Measurements from ENCODE around the gene ZDHHC16.

ZDHHC16 gene

DNA sequence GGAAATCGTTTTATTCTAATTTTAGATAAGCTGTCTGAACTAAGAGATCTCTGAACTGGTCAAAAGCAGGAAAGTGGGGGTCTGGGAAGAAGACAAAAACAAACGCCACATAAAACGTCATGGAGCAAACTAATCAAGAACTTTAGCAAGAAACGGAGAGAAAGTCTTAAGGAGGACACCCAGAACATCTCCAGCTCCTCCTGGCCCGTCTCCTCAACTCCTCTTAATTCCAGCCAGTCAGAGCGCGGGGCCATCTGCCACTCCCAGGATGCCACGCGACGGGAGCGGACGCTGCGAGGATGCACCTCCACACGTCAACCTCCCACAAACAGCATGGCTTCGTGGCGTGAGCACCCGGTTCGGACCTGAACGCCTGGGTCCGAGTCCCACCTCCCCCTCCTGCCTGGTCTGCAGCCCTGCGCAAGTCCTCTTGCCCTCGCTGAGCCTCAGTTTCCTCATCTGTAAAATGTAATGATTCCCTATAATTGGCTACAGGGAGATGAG lies 51.6 kb downstream of the ZDHHC16 start:
- peak overlapping the region; percentile 98 for H3K4me3 ChIP-seq (ENCODE audit: low read depth, low read length)
- peak; percentile 75 for DNase-seq (ENCODE audit: low read depth, low spot score)
- no peak for TF ChIP-seq CTCF (IDR thresholded peaks at IDR 0.05; ENCODE audit: low read depth, low read length)
- in situ Hi-C loops (cut with HindIII; ENCODE audit: low sequenced_read_pairs): no loop called here

- DNase-seq (ENCODE audit: low read depth, low spot score): peak; percentile 99
- peak within 1 kb of the TSS; percentile 98 for H3K4me3 ChIP-seq (ENCODE audit: low read depth, low read length)
- no peak for TF ChIP-seq CTCF (IDR thresholded peaks at IDR 0.05; ENCODE audit: low read depth, low read length)
- in situ Hi-C loops (cut with HindIII; ENCODE audit: low sequenced_read_pairs): no loop called here
These were observed 52.3 kb downstream of the ZDHHC16 start, which contains the start of gene MMS19 for GRCh38 chr10:97498076-97498840. TSS of gene MMS19 (minus strand) at chr10:97498422. CDS start at chr10:97498384, 38 bp downstream.

- DNase-seq (ENCODE audit: low read depth, low spot score): peak; percentile 39
- TF ChIP-seq CTCF (IDR thresholded peaks at IDR 0.05; ENCODE audit: low read depth, low read length): no peak
- in situ Hi-C loops (cut with HindIII; ENCODE audit: low sequenced_read_pairs): no loop called here
These were observed 53.0 kb downstream of the ZDHHC16 start, which contains the start of gene UBTD1 for GRCh38 chr10:97498841-97499560. TSS of gene UBTD1 (plus strand) at chr10:97498924. CDS start at chr10:97499204, 280 bp downstream.

DNA sequence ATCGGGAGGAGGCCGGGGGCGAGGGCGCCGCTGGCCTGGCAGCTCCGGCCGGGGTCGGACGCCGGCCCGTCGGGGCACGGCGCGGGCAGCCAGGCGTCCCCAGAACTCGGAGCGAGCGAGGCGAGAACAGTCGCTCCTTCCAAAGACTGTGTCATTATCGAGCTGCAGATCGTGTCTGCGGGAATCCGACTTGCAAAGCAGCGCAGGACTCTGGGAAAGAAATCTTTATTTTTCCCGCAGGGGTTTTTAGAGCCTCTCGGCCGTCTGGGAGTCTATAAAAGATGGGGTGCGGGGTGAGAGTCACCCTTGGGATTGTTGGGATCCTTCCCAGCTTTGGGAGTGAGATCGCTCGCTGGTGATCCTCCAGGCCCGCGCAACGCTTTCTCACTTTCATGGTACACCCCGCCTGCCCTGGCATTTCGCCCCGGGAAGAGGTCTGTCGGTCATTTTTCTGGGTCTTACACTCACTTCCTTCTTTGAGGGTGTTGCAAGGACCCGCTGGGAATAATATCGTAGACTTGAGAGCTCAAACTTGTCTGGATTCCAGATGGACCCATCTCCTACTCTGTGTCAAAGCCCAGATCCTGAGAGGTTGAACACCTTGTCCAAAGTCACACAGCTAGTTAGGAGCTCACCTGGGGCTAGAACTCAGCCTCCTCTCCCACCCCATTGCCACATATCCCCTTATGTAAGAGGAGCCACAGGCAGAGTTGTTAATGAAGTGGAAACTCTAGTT lies 53.8 kb downstream of the ZDHHC16 start:
- no peak for TF ChIP-seq CTCF (IDR thresholded peaks at IDR 0.05; ENCODE audit: low read depth, low read length)
- peak; percentile 61 for DNase-seq (ENCODE audit: low read depth, low spot score)
- H3K4me3 ChIP-seq (ENCODE audit: low read depth, low read length): peak overlapping the region; percentile 98
- in situ Hi-C loops (cut with HindIII; ENCODE audit: low sequenced_read_pairs): no loop called here

More at GRCh38 chr10:97498841-97499560, 53.0 kb downstream of the ZDHHC16 start, which contains the start of gene UBTD1:
- peak within 1 kb of the TSS; percentile 98 for H3K4me3 ChIP-seq (ENCODE audit: low read depth, low read length)

DNA sequence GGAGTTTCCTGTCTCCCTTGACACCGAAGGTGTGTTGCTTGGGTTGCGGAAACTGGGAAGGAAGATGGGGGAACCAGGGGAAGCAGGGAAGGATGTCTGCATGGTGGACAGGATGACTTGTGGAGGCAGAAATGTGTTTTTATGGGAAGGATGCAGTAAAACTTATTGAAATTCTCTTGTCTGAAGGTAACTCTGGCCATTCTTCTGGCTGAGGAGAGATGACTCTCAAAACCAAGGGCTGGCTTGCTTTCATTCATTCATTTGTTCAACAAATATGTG lies 54.3 kb downstream of the ZDHHC16 start:
- H3K4me3 ChIP-seq (ENCODE audit: low read depth, low read length): peak overlapping the region; percentile 98
- DNase-seq (ENCODE audit: low read depth, low spot score): no peak
- TF ChIP-seq CTCF (IDR thresholded peaks at IDR 0.05; ENCODE audit: low read depth, low read length): no peak
- in situ Hi-C loops (cut with HindIII; ENCODE audit: low sequenced_read_pairs): no loop called here

- no peak overlapping the region for H3K4me3 ChIP-seq (ENCODE audit: low read depth, low read length)
- no peak for DNase-seq (ENCODE audit: low read depth, low spot score)
- in situ Hi-C loops (cut with HindIII; ENCODE audit: low sequenced_read_pairs): no loop called here
- no peak for TF ChIP-seq CTCF (IDR thresholded peaks at IDR 0.05; ENCODE audit: low read depth, low read length)
These were observed 56.9 kb downstream of the ZDHHC16 start for GRCh38 chr10:97502916-97503315.
